ENCODE measurements around the gene C1GALT1C1L. TPM values are rescaled to one million over a fixed set of nuclear protein-coding genes. Genes with fewer than 3 reads are reported as not detected.
A peak's percentile ranks its signal among the peaks of the same experiment; 100 is the strongest.

The C1GALT1C1L gene
- total RNA-seq, 1 experiment from 2014 or later, result 0.54 TPM

DNA sequence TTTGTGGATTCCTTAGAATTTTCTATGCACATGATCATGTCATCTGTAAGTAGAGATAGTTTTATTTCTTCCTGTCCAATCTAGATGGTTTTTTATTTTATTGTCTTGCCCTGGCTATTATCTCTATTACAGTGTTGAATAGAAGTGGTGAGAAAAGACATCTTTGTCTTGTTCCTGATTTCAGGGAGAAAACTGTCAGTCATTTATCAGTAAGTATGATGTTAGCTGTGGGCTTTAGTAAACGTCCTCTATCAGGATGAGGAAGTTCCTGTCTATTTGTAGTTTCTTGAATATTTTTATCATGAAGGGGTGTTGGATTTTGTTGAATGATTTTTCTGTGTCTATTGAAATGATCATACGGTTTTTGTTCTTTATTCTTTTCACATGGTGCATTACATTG, 33.9 kb downstream of the C1GALT1C1L start:
- H3K27ac ChIP-seq (ENCODE audit: low read length), result no peak overlapping the region
- TF ChIP-seq POLR2AphosphoS5 (IDR thresholded peaks at IDR 0.05; ENCODE audit: low read depth, low read length), result no peak
- ChIA-PET CTCF (no interaction called here), POLR2A (no interaction called here)
- DNase-seq (ENCODE audit: low read depth, low spot score) (no peak), ATAC-seq (no peak)
- no peaks in the 10 kb centered on the region for H3K36me3 ChIP-seq (ENCODE audit: control insufficient read depth, insufficient read depth, low read length)
- in situ Hi-C loops (cut with HindIII; ENCODE audit: low pct_unique_long_range_greater_than_20kb, low sequenced_read_pairs) (no loop called here), intact Hi-C loops (cut with micrococcal nuclease; ENCODE audit: unreplicated experiment) (no loop called here)
- peaks cover 3% of the 10 kb centered on the region; the same call in 1 of the 2 replicates for H3K4me1 ChIP-seq (ENCODE audit: control insufficient read depth, insufficient read depth, low read length)
- no peaks in the 10 kb centered on the region for H3K27me3 ChIP-seq (ENCODE audit: control insufficient read depth, insufficient read depth, low read length)
- no peaks in the 10 kb centered on the region; the same call in 1 of the 2 replicates for H3K9me3 ChIP-seq (ENCODE audit: control insufficient read depth, insufficient read depth, low read depth, low read length)
- no peak overlapping the region for H3K4me3 ChIP-seq (ENCODE audit: low read depth in 2 of 2, low read length in 2 of 2)
- BruUV-seq (replicated peaks), result no TSS peak

- BruUV-seq (replicated peaks), result no TSS peak
- Histone ChIP-seq H3K4me3 (ENCODE audit: low read depth in 2 of 2, low read length in 2 of 2) (peak within 1 kb of the TSS; percentile 67 to 73), H3K36me3 (ENCODE audit: control insufficient read depth, insufficient read depth, low read length) (no peaks in the 10 kb centered on the region), H3K27me3 (ENCODE audit: control insufficient read depth, insufficient read depth, low read length) (no peaks in the 10 kb centered on the region), H3K9me3 (ENCODE audit: control insufficient read depth, insufficient read depth, low read depth, low read length) (no peaks in the 10 kb centered on the region; the same call in 1 of the 2 replicates), H3K27ac (ENCODE audit: low read length) (peak within 1 kb of the TSS; percentile 82), H3K4me1 (ENCODE audit: control insufficient read depth, insufficient read depth, low read length) (peaks cover 19% of the 10 kb centered on the region)
- CTCF ChIA-PET, result interaction anchor here (0.5 to 0.6 kb wide), 2 partner anchors 214 to 408 kb away, joined by 3 read pairs; no protein-coding TSS in a partner anchor
- in situ Hi-C loops (cut with HindIII; ENCODE audit: low pct_unique_long_range_greater_than_20kb, low sequenced_read_pairs), result no loop called here
- DNase-seq (ENCODE audit: low read depth, low spot score) (no peak), ATAC-seq (peak; percentile 96)
- POLR2A ChIA-PET, result interaction anchor here (0.6 to 1.0 kb wide), 2 partner anchors 11 to 71 kb away, joined by 4 read pairs; no protein-coding TSS in a partner anchor
- TF ChIP-seq, protein P1, sequence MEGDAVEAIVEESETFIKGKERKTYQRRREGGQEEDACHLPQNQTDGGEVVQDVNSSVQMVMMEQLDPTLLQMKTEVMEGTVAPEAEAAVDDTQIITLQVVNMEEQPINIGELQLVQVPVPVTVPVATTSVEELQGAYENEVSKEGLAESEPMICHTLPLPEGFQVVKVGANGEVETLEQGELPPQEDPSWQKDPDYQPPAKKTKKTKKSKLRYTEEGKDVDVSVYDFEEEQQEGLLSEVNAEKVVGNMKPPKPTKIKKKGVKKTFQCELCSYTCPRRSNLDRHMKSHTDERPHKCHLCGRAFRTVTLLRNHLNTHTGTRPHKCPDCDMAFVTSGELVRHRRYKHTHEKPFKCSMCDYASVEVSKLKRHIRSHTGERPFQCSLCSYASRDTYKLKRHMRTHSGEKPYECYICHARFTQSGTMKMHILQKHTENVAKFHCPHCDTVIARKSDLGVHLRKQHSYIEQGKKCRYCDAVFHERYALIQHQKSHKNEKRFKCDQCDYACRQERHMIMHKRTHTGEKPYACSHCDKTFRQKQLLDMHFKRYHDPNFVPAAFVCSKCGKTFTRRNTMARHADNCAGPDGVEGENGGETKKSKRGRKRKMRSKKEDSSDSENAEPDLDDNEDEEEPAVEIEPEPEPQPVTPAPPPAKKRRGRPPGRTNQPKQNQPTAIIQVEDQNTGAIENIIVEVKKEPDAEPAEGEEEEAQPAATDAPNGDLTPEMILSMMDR (IDR thresholded peaks at IDR 0.05), result no peak
- no peak for TF ChIP-seq TCF7L2 (IDR thresholded peaks at IDR 0.05; ENCODE audit: low read depth, low read length)
- no peak for TF ChIP-seq REST (IDR thresholded peaks at IDR 0.05; ENCODE audit: insufficient read depth in 1 of 2, low read depth in 2 of 2, low read length in 1 of 2)
- TF ChIP-seq SIN3A (IDR thresholded peaks at IDR 0.05; ENCODE audit: borderline replicate concordance, insufficient read depth, low read depth, low read length), result 0 out of 2 replicates have a peak, but pooled peaks have one; percentile 29
- TF ChIP-seq POLR2AphosphoS5 (IDR thresholded peaks at IDR 0.05; ENCODE audit: low read depth, low read length), result peak; percentile 21; the same call in 1 of the 2 replicates
- intact Hi-C loops (cut with micrococcal nuclease; ENCODE audit: unreplicated experiment), result no loop called here
Measured at GRCh38 chr2:43637030-43637803, 39.0 kb downstream of the C1GALT1C1L start, which contains the start of gene PLEKHH2. Gene PLEKHH2, plus strand, starts transcription at chr2:43637260. Its CDS starts 7,414 bp downstream, at chr2:43644674.

All from Panc1 (cell line).